ENCODE measurements around the gene ARHGAP32. TPM values are rescaled to one million over a fixed set of nuclear protein-coding genes. Genes with fewer than 3 reads are reported as not detected.

The ARHGAP32 gene
- total and polyA plus RNA-seq, 2 experiments from 2014 or later = 9.9 to 17.3 TPM

GRCh38 chr11:129195682-129196081 lies 3.6 kb upstream of the ARHGAP32 start:
- peaks cover 29% of the 10 kb centered on the region for H3K79me2 ChIP-seq
- H3K27ac ChIP-seq = no peak overlapping the region
- no peak for DNase-seq (ENCODE audit: low spot score)

GRCh38 chr11:129191649-129192048 lies 476 bp downstream of the ARHGAP32 start:
- no peaks in the 10 kb centered on the region for H3K27me3 ChIP-seq

More at GRCh38 chr11:129195682-129196081, 3.6 kb upstream of the ARHGAP32 start:
- Histone ChIP-seq H4K20me1 (ENCODE audit: insufficient read depth, poor library complexity, severe bottlenecking) (no peaks in the 10 kb centered on the region), H3K4me1 (ENCODE audit: insufficient read depth) (no peaks in the 10 kb centered on the region), H2AFZ (no peak overlapping the region), H3K9me2 (replicated peaks; ENCODE audit: insufficient read depth) (no peaks in the 10 kb centered on the region), H3K36me3 (replicated peaks; ENCODE audit: insufficient read depth, low read depth) (no peaks in the 10 kb centered on the region), H3K27me3 (no peaks in the 10 kb centered on the region), H3K4me3 (no peak overlapping the region), H3K4me2 (no peak overlapping the region), H3K9me3 (ENCODE audit: low read depth) (no peaks in the 10 kb centered on the region)
- WGBS (ENCODE audit: low lambda C conversion rate, missing lambda C conversion rate) = 86% methylated on average over 6 of the region's 6 CpGs
- TF ChIP-seq EZH2 (IDR thresholded peaks at IDR 0.05; ENCODE audit: borderline replicate concordance) (no peak), EZH2phosphoT487 (IDR thresholded peaks at IDR 0.05; ENCODE audit: low read depth, severe bottlenecking, unreplicated experiment) (no peak), CTCF (IDR thresholded peaks at IDR 0.05; ENCODE audit: poor library complexity) (no peak)

DNA sequence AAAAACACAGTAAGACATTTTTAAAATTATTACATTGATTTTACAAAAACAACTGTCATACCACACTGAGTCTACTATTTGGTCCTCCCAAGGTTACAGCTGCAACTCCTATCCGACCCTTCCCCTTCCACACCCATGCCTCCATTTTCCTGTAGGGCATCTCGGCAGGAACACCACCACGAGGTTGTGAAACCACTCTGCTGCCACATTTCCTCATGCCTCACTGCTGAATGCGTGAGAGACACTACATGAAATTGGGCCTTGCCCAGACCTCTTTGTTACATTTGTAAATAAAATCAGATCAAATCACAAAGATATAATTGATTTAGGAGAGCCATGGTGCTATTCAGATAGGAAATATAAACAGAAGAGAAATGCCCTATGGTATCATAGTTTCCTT lies 2.0 kb downstream of the ARHGAP32 start:
- peak overlapping the region; percentile 40 for H3K27ac ChIP-seq
- no peaks in the 10 kb centered on the region for H3K9me2 ChIP-seq (replicated peaks; ENCODE audit: insufficient read depth)
- H3K4me3 ChIP-seq = no peak overlapping the region
- no peaks in the 10 kb centered on the region for H4K20me1 ChIP-seq (ENCODE audit: insufficient read depth, poor library complexity, severe bottlenecking)
- TF ChIP-seq CTCF (IDR thresholded peaks at IDR 0.05; ENCODE audit: poor library complexity) = no peak
- no peak for TF ChIP-seq EZH2phosphoT487 (IDR thresholded peaks at IDR 0.05; ENCODE audit: low read depth, severe bottlenecking, unreplicated experiment)
- TF ChIP-seq EZH2 (IDR thresholded peaks at IDR 0.05; ENCODE audit: borderline replicate concordance) = no peak
- 85% methylated on average over 4 of the region's 4 CpGs for WGBS (ENCODE audit: low lambda C conversion rate, missing lambda C conversion rate)
- H2AFZ ChIP-seq = no peak overlapping the region
- peaks cover 12% of the 10 kb centered on the region for H3K4me1 ChIP-seq (ENCODE audit: insufficient read depth)
- H3K79me2 ChIP-seq = peaks cover 55% of the 10 kb centered on the region
- H3K27me3 ChIP-seq = no peaks in the 10 kb centered on the region
- peak overlapping the region; percentile 31 for H3K4me2 ChIP-seq
- no peaks in the 10 kb centered on the region for H3K36me3 ChIP-seq (replicated peaks; ENCODE audit: insufficient read depth, low read depth)
- no peaks in the 10 kb centered on the region for H3K9me3 ChIP-seq (ENCODE audit: low read depth)
- DNase-seq (ENCODE audit: low spot score) = no peak

More at GRCh38 chr11:129191649-129192048, 476 bp downstream of the ARHGAP32 start:
- H3K4me2 ChIP-seq = peak overlapping the region; percentile 52
- H3K4me3 ChIP-seq = no peak overlapping the region
- 52% methylated on average over 4 of the region's 4 CpGs for WGBS (ENCODE audit: low lambda C conversion rate, missing lambda C conversion rate)
- H3K27ac ChIP-seq = peak overlapping the region; percentile 72
- H3K9me2 ChIP-seq (replicated peaks; ENCODE audit: insufficient read depth) = no peaks in the 10 kb centered on the region
- TF ChIP-seq EZH2phosphoT487 (IDR thresholded peaks at IDR 0.05; ENCODE audit: low read depth, severe bottlenecking, unreplicated experiment) = no peak
- TF ChIP-seq CTCF (IDR thresholded peaks at IDR 0.05; ENCODE audit: poor library complexity) = no peak
- no peak for TF ChIP-seq EZH2 (IDR thresholded peaks at IDR 0.05; ENCODE audit: borderline replicate concordance)
- no peak for DNase-seq (ENCODE audit: low spot score)
- H3K9me3 ChIP-seq (ENCODE audit: low read depth) = no peaks in the 10 kb centered on the region
- H2AFZ ChIP-seq = no peak overlapping the region
- H4K20me1 ChIP-seq (ENCODE audit: insufficient read depth, poor library complexity, severe bottlenecking) = no peaks in the 10 kb centered on the region
- no peaks in the 10 kb centered on the region for H3K36me3 ChIP-seq (replicated peaks; ENCODE audit: insufficient read depth, low read depth)
- peaks cover 12% of the 10 kb centered on the region for H3K4me1 ChIP-seq (ENCODE audit: insufficient read depth)
- peaks cover 54% of the 10 kb centered on the region for H3K79me2 ChIP-seq

Measured in hepatocyte (in vitro differentiated cells).